K562 (cell line): Measurements from ENCODE around the gene CHD5. TPM values are rescaled to one million over a fixed set of nuclear protein-coding genes. Genes with fewer than 3 reads are reported as not detected.
A peak's percentile ranks its signal among the peaks of the same experiment; 100 is the strongest.

Experiments
- ATAC-seq: fragments of 200-7000 bp; cut with Tn5 transposase; 3 replicates; pipeline ENCODE4 v1.9.1; 2020; ENCODE audit warnings: moderate library complexity
- BruUV-seq: library from RNA; stranded (reverse); fragments of 400-500 nt; replicated peaks from 2 replicates; lab custom pipeline; 2021; lab: Mats Ljungman, UMichigan
- CTCF ChIA-PET: fragments of 300-600 bp; formaldehyde crosslinking; extraction: SDS; loops from one replicate; lab custom pipeline; 2021; ENCODE audit warnings: low intra/inter-chr PET ratio; lab: Yijun Ruan, JAX
- POLR2A ChIA-PET: fragments of 300-600, 350-650 bp; sonication (Branson Sonifier 250); formaldehyde crosslinking; extraction: SDS; loops from one replicate; lab custom pipeline; 2021; ENCODE audit warnings: antibody characterized with exemption, inconsistent platforms; lab: Yijun Ruan, JAX
- DNase-seq, 4 experiments: peaks; one replicate each; pipeline versions ENCODE4 v3.0.0 to v3.0.0-alpha.2; 2011 to 2018; ENCODE audit warnings: low spot score in 3 of 4, mixed read lengths in 3 of 4; ENCODE audit errors: extremely low read depth in 1 of 4
- FAIRE-seq: peaks from 2 replicates; lab custom pipeline; 2011; peaks lifted over from hg19 to GRCh38; lab: Jason Lieb, UNC
- H2AFZ ChIP-seq: 2 replicates; pipeline ENCODE4 v1.6.0; 2011; ENCODE audit warnings: low read depth, low read length, control low read depth, inconsistent platforms
- H3K27ac ChIP-seq: fragments of 200-600 bp; 3 replicates; pipeline ENCODE4 v1.8.0; 2011; ENCODE audit warnings: low read depth, mild to moderate bottlenecking, control low read depth, inconsistent platforms, low read length, moderate library complexity, mixed read lengths; ENCODE audit errors: extremely low read depth
- H3K27me3 ChIP-seq, 2 experiments: fragments of 300-600 bp in 1 of 2; 2 replicates in 1 of 2; 3 replicates in 1 of 2; pipeline versions ENCODE4 v1.6.0 to v1.8.0; 2011; ENCODE audit warnings: inconsistent platforms in 2 of 2, low read length in 2 of 2, mild to moderate bottlenecking in 1 of 2, mixed read lengths in 1 of 2, moderate library complexity in 1 of 2; ENCODE audit not compliant: control insufficient read depth in 2 of 2, insufficient read depth in 2 of 2
- H3K36me3 ChIP-seq: fragments of 300-600 bp; 3 replicates; pipeline ENCODE4 v1.8.0; 2011; ENCODE audit warnings: mild to moderate bottlenecking, low read length, inconsistent platforms; ENCODE audit not compliant: control insufficient read depth, insufficient read depth
- H3K4me1 ChIP-seq, 2 experiments: fragments of 200-600 bp in 1 of 2; replicated peaks in 1 of 2; 2 replicates in 1 of 2; 3 replicates in 1 of 2; pipeline versions ENCODE4 v1.5.1 to v1.8.0; 2011; ENCODE audit warnings: inconsistent platforms in 2 of 2, low read length in 2 of 2, mild to moderate bottlenecking in 1 of 2, mixed read lengths in 1 of 2, moderate library complexity in 1 of 2; ENCODE audit not compliant: control insufficient read depth in 2 of 2, insufficient read depth in 2 of 2
- H3K4me2 ChIP-seq: 2 replicates; pipeline ENCODE4 v1.6.1; 2011; ENCODE audit warnings: low read length, control low read depth, inconsistent platforms, mixed read lengths; ENCODE audit not compliant: insufficient read depth
- H3K4me3 ChIP-seq: fragments of 200-600 bp; sonication (generic), shearing (Covaris generic); 2 replicates; pipeline ENCODE4 v1.5.1; 2016; ENCODE audit warnings: control low read depth, inconsistent platforms
- H3K79me2 ChIP-seq: fragments of 200-600 bp; 3 replicates; pipeline ENCODE4 v1.8.0; 2011; ENCODE audit warnings: low read length, inconsistent platforms; ENCODE audit not compliant: control insufficient read depth, insufficient read depth
- H3K9ac ChIP-seq, 2 experiments: 2 replicates each; pipeline versions ENCODE4 v1.6.0 to v1.6.1; 2011; ENCODE audit warnings: low read depth in 2 of 2, low read length in 2 of 2, control low read depth in 1 of 2, inconsistent platforms in 1 of 2, mild to moderate bottlenecking in 1 of 2, mixed read lengths in 1 of 2; ENCODE audit not compliant: insufficient read depth in 1 of 2
- H3K9me1 ChIP-seq: one replicate; pipeline ENCODE4 v1.6.0; 2011; ENCODE audit warnings: inconsistent platforms, mild to moderate bottlenecking, low read length, moderate library complexity; ENCODE audit not compliant: control insufficient read depth, insufficient read depth
- H3K9me3 ChIP-seq: replicated peaks from 2 replicates; pipeline ENCODE4 v1.5.1; 2011; ENCODE audit warnings: low read depth, low read length, inconsistent platforms; ENCODE audit not compliant: control insufficient read depth, insufficient read depth
- H4K20me1 ChIP-seq: replicated peaks from 2 replicates; pipeline ENCODE4 v1.6.1; 2011; ENCODE audit warnings: low read length, inconsistent platforms, mixed read lengths; ENCODE audit not compliant: control insufficient read depth, insufficient read depth
- CBFA2T2 ChIP-seq: fragments of 450-650 bp; conservative IDR thresholded peaks from 2 replicates; pipeline ENCODE4 v1.6.1; 2017; ENCODE audit warnings: mild to moderate bottlenecking
- CSDE1 ChIP-seq, 2 experiments: fragments of 450-650 bp; IDR thresholded peaks; 2 replicates each; pipeline ENCODE4 v1.6.1; 2016; ENCODE audit warnings: mild to moderate bottlenecking in 1 of 2
- EGR1 ChIP-seq: fragments of 450-650 bp; conservative IDR thresholded peaks from 2 replicates; pipeline ENCODE4 v1.6.1; 2017; ENCODE audit warnings: mild to moderate bottlenecking
- RFX1 ChIP-seq: fragments of 450-650 bp; IDR thresholded peaks from 2 replicates; pipeline ENCODE4 v1.6.1; 2016; ENCODE audit warnings: mild to moderate bottlenecking, moderate library complexity
- SMARCE1 ChIP-seq: fragments of 450-650 bp; IDR thresholded peaks from 2 replicates; pipeline ENCODE4 v1.7.1; 2016; ENCODE audit warnings: mild to moderate bottlenecking
- ZC3H11A ChIP-seq: IDR thresholded peaks from 2 replicates; pipeline ENCODE4 v1.6.1; 2012; ENCODE audit warnings: low read depth, low read length, improper control_type of control experiment
- ZNF217 ChIP-seq: sonication (generic); formaldehyde crosslinking; IDR thresholded peaks from 2 replicates; pipeline ENCODE4 v1.8.0; 2022; ENCODE audit warnings: mild to moderate bottlenecking, missing genetic modification reagents
- ZNF263 ChIP-seq: sonication (generic); formaldehyde crosslinking; IDR thresholded peaks from 2 replicates; pipeline ENCODE4 v1.8.0; 2022; ENCODE audit warnings: mild to moderate bottlenecking, missing genetic modification reagents, borderline replicate concordance
- ZNF398 ChIP-seq: fragments of 250-450 bp; sonication (Bioruptor Pico); IDR thresholded peaks from 2 replicates; pipeline ENCODE4 v1.8.0; 2021; ENCODE audit warnings: moderate library complexity, mild to moderate bottlenecking, inconsistent platforms
- WGBS: fragments of 100-300 bp; shearing (Covaris generic); methylation state at CpG from one replicate; pipeline ENCODE4 v1.1.6; 2016; ENCODE audit warnings: low coverage, mixed read lengths; ENCODE audit not compliant: insufficient coverage; ENCODE audit errors: missing lambda C conversion rate; 5-methylcytosine and 5-hydroxymethylcytosine counted together
- in situ Hi-C: fragments of 300-500 bp; cut with MboI; formaldehyde crosslinking; loops from 4 replicates; pipeline ENCODE4 v1.15.0; 2018; ENCODE audit warnings: inconsistent platforms, mixed read lengths
- intact Hi-C: fragments of 100-400 bp; cut with micrococcal nuclease; formaldehyde crosslinking; loops from 2 replicates; pipeline ENCODE4 v1.14.2; 2022
- polyA plus RNA-seq, 8 experiments: library from polyadenylated mRNA; depleted of rRNA in 4 of 8; stranded (reverse) in 5 of 8; unstranded in 3 of 8; fragments of >200 nt; fragmentation: Nextera tagmentation in 2 of 8; fragmentation: Illumina TruSeq in 1 of 8; extraction: Ambion mirVana in 2 of 8; extraction: Trizol in 1 of 8; gene quantifications; 2 replicates each; pipeline versions ENCODE4 v1.2.1 to v1.2.3, GENCODE V29; 2011 to 2014; ENCODE audit warnings: inconsistent platforms in 1 of 8, missing spikeins in 1 of 8
- total RNA-seq, 7 experiments: library from RNA; depleted of rRNA in 6 of 7; stranded (reverse); fragments of >200 nt in 6 of 7; fragmentation: Illumina TruSeq in 2 of 7; extraction: Trizol in 2 of 7; gene quantifications; 2 replicates each; pipeline versions ENCODE4 v1.2.1 to v1.2.3, GENCODE V29; 2011 to 2021; ENCODE audit warnings: low replicate concordance in 1 of 7

CHD5 gene
- total and polyA plus RNA-seq, 9 of the 15 experiments (the other 6 are each of a cell fraction or from before 2014, with no cell fraction given): 0.03 to 0.52 (median 0.11) TPM; not detected in 2

GRCh38 chr1:6072774-6073479 lies 107.2 kb downstream of the CHD5 start (continued):
- TF ChIP-seq EGR1 (0 out of 2 replicates have a peak, but pooled peaks have one; percentile 17), ZC3H11A (no peak), CSDE1 (IDR thresholded peaks at IDR 0.05) (0 out of 4 replicates have a peak, but pooled peaks of 1 of the 2 experiments have one; percentile 30), RFX1 (peak; percentile 91), ZNF398 (CRISPR knock-in tag) (no peak), ZNF217 (no peak)
- TF ChIP-seq, all 486 proteins: peak for 4

GRCh38 chr1:6071219-6071618 lies 108.9 kb downstream of the CHD5 start:
- Histone ChIP-seq H3K9ac (no peak overlapping the region; a peak in 1 of 4 replicates), H3K4me2 (no peak overlapping the region), H4K20me1 (peaks cover 37% of the 10 kb centered on the region), H3K27ac (no peak overlapping the region), H3K9me3 (no peaks in the 10 kb centered on the region), H3K9me1 (peaks cover 2% of the 10 kb centered on the region), H3K79me2 (no peaks in the 10 kb centered on the region), H3K36me3 (no peaks in the 10 kb centered on the region), H3K27me3 (peaks cover 32 to 65% of the 10 kb centered on the region in 2 experiments; a peak in 4 of 5 replicates), H3K4me3 (no peak overlapping the region), H3K4me1 (peaks cover 2 to 29% of the 10 kb centered on the region in 2 experiments; a peak in 4 of 5 replicates), H2AFZ (no peak overlapping the region)
- no TSS peak for BruUV-seq
- ATAC-seq: no peak
- no peak for FAIRE-seq
- TF ChIP-seq ZNF263 (CRISPR knock-in tag) (no peak), CBFA2T2 (0 out of 2 replicates have a peak, but pooled peaks have one; percentile 3), SMARCE1 (no peak)
- in situ Hi-C loops (no loop called here), intact Hi-C loops (no loop called here)
- POLR2A ChIA-PET: interaction anchor here (0.7 to 1.3 kb wide), 2 partner anchors 10 to 14 kb away, joined by 3 to 5 read pairs; no protein-coding TSS in a partner anchor
- 22% methylated on average over 13 of the region's 13 CpGs for WGBS
- DNase-seq: no peak
- CTCF ChIA-PET: interaction anchor here (0.6 kb wide), 1 partner anchor 207 kb away, joined by 4 read pairs; no protein-coding TSS in a partner anchor
